Ovary (tissue), 9 donors: Measurements from ENCODE around the gene CDKAL1. TPM values are rescaled to one million over a fixed set of nuclear protein-coding genes. Genes with fewer than 3 reads are reported as not detected.

Source experiments
- DNase-seq, 5 donors: peaks; one replicate each; pipeline ENCODE4 v3.0.0-alpha.2; 2019 to 2020
- H3K27ac ChIP-seq, 2 donors: fragments of 200-600 bp; one replicate each; pipeline versions ENCODE4 v1.5.1 to v1.8.0; 2019 to 2022
- H3K27me3 ChIP-seq: fragments of 200-600 bp; one replicate; pipeline ENCODE4 v1.8.0; 2022
- H3K36me3 ChIP-seq: fragments of 200-600 bp; sonication (generic); one replicate; pipeline ENCODE4 v1.5.1; 2019
- H3K4me1 ChIP-seq: one replicate; pipeline ENCODE4 v1.8.1; 2013; ENCODE audit warnings: mild to moderate bottlenecking, moderate library complexity; ENCODE audit not compliant: insufficient read depth
- H3K4me3 ChIP-seq: fragments of 200-600 bp; sonication (generic); one replicate; pipeline ENCODE4 v1.5.1; 2017
- H3K9me3 ChIP-seq, 2 donors: fragments of 200-600 bp in 1 of 2; sonication (generic) in 1 of 2; one replicate each; pipeline versions ENCODE4 v1.5.1 to v1.8.1; 2013 to 2019; ENCODE audit warnings: mild to moderate bottlenecking in 1 of 2, moderate library complexity in 1 of 2
- CTCF ChIP-seq, 3 donors: fragments of 450-650 bp in 2 of 3; fragments of 200-600 bp in 1 of 3; IDR thresholded peaks; one replicate each; pipeline versions ENCODE4 v1.5.1 to v1.8.0; 2016 to 2022; ENCODE audit warnings: antibody characterized with exemption in 3 of 3, mild to moderate bottlenecking in 1 of 3
- EP300 ChIP-seq: sonication (generic); formaldehyde crosslinking; IDR thresholded peaks from one replicate; pipeline ENCODE4 v1.6.1; 2017; ENCODE audit warnings: antibody characterized with exemption
- POLR2A ChIP-seq: fragments of 450-650 bp; IDR thresholded peaks from one replicate; pipeline ENCODE4 v1.6.1; 2017; ENCODE audit warnings: antibody characterized with exemption, mild to moderate bottlenecking, moderate library complexity
- WGBS, 3 donors: extraction: QIAGEN DNeasy Blood & Tissue Kit in 1 of 3; methylation state at CpG; one replicate each; pipeline versions ENCODE4 v1.1.5 to v1.1.7; 2013 to 2017; 5-methylcytosine and 5-hydroxymethylcytosine counted together
- intact Hi-C, 4 donors: fragments of 100-400 bp; cut with DNase I; formaldehyde crosslinking; loops; one replicate each; pipeline versions ENCODE4 v1.11.0 to v1.15.1; 2022 to 2023
- polyA plus RNA-seq, 2 donors: library from polyadenylated mRNA; stranded (reverse); fragments of 200-250 nt in 1 of 2; fragments of 350-450 nt in 1 of 2; fragmentation: Illumina TruSeq in 1 of 2; extraction: RNeasy Lipid Tissue Mini Kit (QIAGEN cat#74804) in 1 of 2; gene quantifications; one replicate each; pipeline ENCODE4 v1.2.3, GENCODE V29; 2013 to 2014
- total RNA-seq, 7 donors: library from RNA; depleted of rRNA in 2 of 7; stranded (reverse); fragments of >200 nt in 2 of 7; fragmentation: NEBNext Ultra II Directional in 3 of 7; extraction: Animal tissue kit (Norgen Biotek cat#: 25700) in 3 of 7; gene quantifications; one replicate each; pipeline versions ENCODE4 v1.1.0 to v1.2.4, GENCODE V29; 2016 to 2023
- donor health status: DM: no; HTN: no; CAD: no; lungs with moderate emphysema.
- donor health status: DM: no; HTN: no; CAD: no.
- donor health status: Bipolar disorder and iron deficiency.
- donor health status: DM: yes; HTN: yes; CAD: no.
- donor health status: DM: no; HTN: no; CAD: no.
- donor health status: DM: yes; HTN: yes; CAD: no.

The CDKAL1 gene
- total and polyA plus RNA-seq, 9 donors, result 6.8 to 21.3 (median 18.9) TPM

- no peak overlapping the region for H3K27ac ChIP-seq
- intact Hi-C loops, result no loop called here
- H3K4me3 ChIP-seq, result no peak overlapping the region
- no peaks in the 10 kb centered on the region for H3K36me3 ChIP-seq
- WGBS, 3 donors, result 70 to 86% (median 86%) methylated on average over 3 of the region's 3 CpGs
- no peaks in the 10 kb centered on the region for H3K9me3 ChIP-seq
- DNase-seq, result no peak
- TF ChIP-seq CTCF (IDR thresholded peaks at IDR 0.05) (no peak), POLR2A (no peak), EP300 (no peak)
- H3K27me3 ChIP-seq, result no peaks in the 10 kb centered on the region
- no peaks in the 10 kb centered on the region for H3K4me1 ChIP-seq
These were observed 96.6 kb downstream of the CDKAL1 start for GRCh38 chr6:20630617-20631548.

DNA sequence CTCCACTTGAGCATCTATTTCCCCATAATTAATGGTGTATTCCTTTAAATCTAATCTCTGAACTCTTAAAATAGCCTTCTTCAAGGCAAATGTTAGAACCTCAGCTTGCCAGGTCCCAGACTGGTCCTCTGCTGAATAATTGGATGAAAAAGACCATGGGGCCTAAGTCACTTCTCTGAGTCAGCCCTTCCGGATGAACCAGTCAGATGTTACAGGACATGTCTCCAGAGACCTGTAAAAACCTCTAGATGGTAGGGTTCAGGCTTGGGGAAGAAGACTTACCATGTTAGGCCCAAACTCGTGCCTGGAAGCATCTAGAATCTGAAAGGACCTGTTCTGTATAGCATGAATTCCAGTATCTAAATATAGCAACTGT is 97.3 kb downstream of the CDKAL1 start:
- H3K4me1 ChIP-seq, result no peaks in the 10 kb centered on the region
- H3K36me3 ChIP-seq, result no peaks in the 10 kb centered on the region
- H3K27ac ChIP-seq, result no peak overlapping the region
- H3K4me3 ChIP-seq, result no peak overlapping the region
- intact Hi-C loops, result no loop called here
- TF ChIP-seq CTCF (IDR thresholded peaks at IDR 0.05) (no peak), EP300 (no peak), POLR2A (no peak)
- no peaks in the 10 kb centered on the region for H3K9me3 ChIP-seq
- WGBS, 3 donors, result 63 to 76% (median 74%) methylated on average over 2 of the region's 2 CpGs
- DNase-seq, result no peak
- H3K27me3 ChIP-seq, result no peaks in the 10 kb centered on the region

DNA sequence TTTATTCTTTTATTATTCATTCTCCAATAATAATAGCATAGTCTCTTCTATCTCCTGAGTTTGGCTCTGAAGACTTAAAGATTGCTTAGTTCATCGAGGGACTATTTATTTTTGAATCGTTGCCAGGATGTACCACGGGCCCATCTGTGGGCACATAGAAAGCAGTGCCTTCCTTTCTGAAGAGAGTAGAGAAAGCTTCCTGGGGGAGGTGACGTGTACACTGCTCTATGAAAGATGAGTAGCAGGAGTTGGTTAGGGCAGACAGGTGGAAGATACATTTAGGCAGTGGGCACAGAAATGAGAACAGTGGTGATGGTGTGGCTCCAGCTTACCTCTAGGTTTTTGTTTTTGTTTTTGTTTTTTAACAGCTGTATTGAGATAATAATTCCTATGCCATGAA is 98.4 kb downstream of the CDKAL1 start:
- TF ChIP-seq CTCF (IDR thresholded peaks at IDR 0.05) (no peak), EP300 (no peak), POLR2A (no peak)
- no peaks in the 10 kb centered on the region for H3K9me3 ChIP-seq
- no peaks in the 10 kb centered on the region for H3K4me1 ChIP-seq
- no peaks in the 10 kb centered on the region for H3K36me3 ChIP-seq
- no peak for DNase-seq
- no peaks in the 10 kb centered on the region for H3K27me3 ChIP-seq
- no peak overlapping the region for H3K4me3 ChIP-seq
- intact Hi-C loops, result no loop called here
- WGBS, 3 donors, result 90 to 95% (median 93%) methylated on average over 4 of the region's 4 CpGs
- no peak overlapping the region for H3K27ac ChIP-seq

DNA sequence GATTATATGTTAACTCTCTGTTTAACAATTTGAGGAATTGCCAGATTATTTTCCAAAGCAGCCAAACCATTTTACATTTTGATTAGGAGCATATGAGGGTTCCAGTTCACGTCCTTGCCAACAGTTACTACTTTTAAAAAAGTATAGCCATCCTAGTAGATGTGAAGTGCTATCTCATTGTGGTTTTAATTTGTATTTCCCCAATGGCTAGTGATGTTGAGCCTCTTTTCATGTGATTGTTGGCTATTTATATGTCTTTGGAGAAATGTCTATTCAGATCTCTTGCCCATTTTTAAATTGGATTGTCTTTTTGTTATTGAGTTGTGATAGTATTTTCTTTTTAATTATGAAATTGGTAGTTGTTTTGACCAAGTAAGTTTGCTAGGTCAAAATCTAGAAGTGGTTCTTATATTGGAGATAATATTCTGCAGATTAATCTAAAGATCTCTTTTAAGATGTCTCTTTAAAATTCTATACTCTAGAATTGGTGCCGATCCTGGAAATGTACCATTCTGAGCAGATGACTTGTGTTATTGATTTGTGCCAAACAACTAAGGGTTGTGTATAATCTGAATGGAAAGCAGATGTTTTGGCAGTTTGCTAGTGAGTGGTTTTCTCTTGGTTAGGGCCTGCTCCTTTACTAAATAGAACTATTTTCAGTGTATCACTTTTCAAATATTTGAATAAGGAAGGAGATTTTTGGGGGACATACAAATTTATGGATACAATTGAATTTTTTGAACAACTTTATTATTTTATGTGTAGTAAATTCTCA is 99.5 kb downstream of the CDKAL1 start:
- Histone ChIP-seq H3K27ac (no peak overlapping the region), H3K4me1 (no peaks in the 10 kb centered on the region), H3K36me3 (no peaks in the 10 kb centered on the region), H3K9me3 (no peaks in the 10 kb centered on the region), H3K4me3 (no peak overlapping the region), H3K27me3 (no peaks in the 10 kb centered on the region)
- TF ChIP-seq CTCF (IDR thresholded peaks at IDR 0.05) (no peak), POLR2A (no peak), EP300 (no peak)
- DNase-seq, result no peak
- intact Hi-C loops, result no loop called here
- 48 to 99% (median 67%) methylated on average over 2 of the region's 2 CpGs for WGBS, 3 donors
